B cell (primary cell): ENCODE results near the gene RNF212B. TPM values are rescaled to one million over a fixed set of nuclear protein-coding genes. Genes with fewer than 3 reads are reported as not detected.

Source experiments
- ATAC-seq: fragments of 200-7000 bp; cut with Tn5 transposase; one replicate; pipeline ENCODE4 v1.10.0; 2021; ENCODE audit warnings: low read depth, mild to moderate bottlenecking, moderate number of reproducible peaks, moderate library complexity
- CTCF ChIA-PET: fragments of 350-600 bp; sonication (Branson Sonifier 250); formaldehyde crosslinking; loops from one replicate; lab custom pipeline; 2021; ENCODE audit warnings: antibody characterized with exemption, inconsistent platforms; lab: Charles Lee
- POLR2A ChIA-PET: fragments of 350-600 bp; sonication (Branson Sonifier 250); formaldehyde crosslinking; loops from one replicate; lab custom pipeline; 2021; ENCODE audit warnings: antibody characterized with exemption; lab: Charles Lee
- DNase-seq: peaks from one replicate; pipeline ENCODE4 v3.0.0; 2013
- H2AFZ ChIP-seq: 2 replicates; pipeline ENCODE4 v1.6.1; 2012; ENCODE audit warnings: mild to moderate bottlenecking, low read depth, low read length; ENCODE audit not compliant: insufficient read depth, poor library complexity, severe bottlenecking
- H3K27ac ChIP-seq, 2 donors: 1 replicate in 1 of 2; 2 replicates in 1 of 2; pipeline ENCODE4 v1.5.1; 2012 to 2013; ENCODE audit warnings: low read length in 2 of 2, mild to moderate bottlenecking in 2 of 2, moderate library complexity in 1 of 2
- H3K27me3 ChIP-seq, 4 experiments: fragments of 200-600 bp in 1 of 4; sonication (generic) in 1 of 4; replicated peaks in 1 of 4; 1 replicate in 2 of 4; 2 replicates in 2 of 4; pipeline versions ENCODE4 v1.6.1 to v1.7.0; 2013 to 2016; ENCODE audit warnings: low read length in 3 of 4, mild to moderate bottlenecking in 2 of 4, mixed read lengths in 1 of 4, moderate library complexity in 1 of 4; ENCODE audit not compliant: insufficient read depth in 4 of 4, control insufficient read depth in 3 of 4; ENCODE audit errors: control extremely low read depth in 1 of 4
- H3K36me3 ChIP-seq, 2 experiments: replicated peaks in 1 of 2; 1 replicate in 1 of 2; 2 replicates in 1 of 2; pipeline versions ENCODE4 v1.6.1 to v1.7.1; 2013; ENCODE audit warnings: low read length in 1 of 2; ENCODE audit not compliant: insufficient read depth in 2 of 2, control insufficient read depth in 1 of 2; ENCODE audit errors: control extremely low read depth in 1 of 2, extremely low read depth in 1 of 2
- H3K4me1 ChIP-seq, 2 donors: fragments of 200-600 bp in 1 of 2; sonication (generic) in 1 of 2; 1 replicate in 1 of 2; 2 replicates in 1 of 2; pipeline versions ENCODE4 v1.5.1 to v1.6.1; 2013 to 2017; ENCODE audit warnings: low read length in 2 of 2; ENCODE audit not compliant: control insufficient read depth in 2 of 2, insufficient read depth in 2 of 2
- H3K4me2 ChIP-seq: replicated peaks from 2 replicates; pipeline ENCODE3; 2012; ENCODE audit warnings: mild to moderate bottlenecking, low read depth, low read length; ENCODE audit not compliant: poor library complexity, severe bottlenecking
- H3K4me3 ChIP-seq, 5 experiments: fragments of 200-600 bp in 1 of 5; sonication (generic) in 1 of 5; 1 replicate in 3 of 5; 2 replicates in 2 of 5; pipeline versions ENCODE4 v1.5.1 to v1.7.0; 2011 to 2016; ENCODE audit warnings: low read length in 4 of 5, mild to moderate bottlenecking in 4 of 5, low read depth in 2 of 5, control low read depth in 1 of 5, moderate library complexity in 1 of 5; ENCODE audit not compliant: insufficient read depth in 1 of 5; ENCODE audit errors: control extremely low read depth in 1 of 5, extremely low read depth in 1 of 5
- H3K79me2 ChIP-seq: fragments of 200-600 bp; sonication (generic); one replicate; pipeline ENCODE4 v1.6.0; 2016; ENCODE audit warnings: low read length; ENCODE audit not compliant: control insufficient read depth, insufficient read depth
- H3K9ac ChIP-seq: fragments of 200-600 bp; sonication (generic); 2 replicates; pipeline ENCODE4 v1.6.1; 2017; ENCODE audit warnings: mild to moderate bottlenecking, low read length, moderate library complexity
- H3K9me3 ChIP-seq, 3 donors: one replicate each; pipeline versions ENCODE4 v1.6.1 to v1.7.1; 2013; ENCODE audit warnings: low read length in 2 of 3; ENCODE audit not compliant: control insufficient read depth in 2 of 3, insufficient read depth in 1 of 3; ENCODE audit errors: control extremely low read depth in 1 of 3
- H4K20me1 ChIP-seq: 2 replicates; pipeline ENCODE4 v1.6.0; 2012; ENCODE audit warnings: mild to moderate bottlenecking, low read length; ENCODE audit not compliant: insufficient read depth, control insufficient read depth, poor library complexity, severe bottlenecking
- H3K27ac Mint-ChIP-seq: one replicate; pipeline ENCODE4 v1.8.0; 2021; ENCODE audit warnings: mixed read lengths
- H3K27me3 Mint-ChIP-seq: one replicate; pipeline ENCODE4 v1.8.0; 2021; ENCODE audit warnings: mixed read lengths
- H3K4me1 Mint-ChIP-seq: one replicate; pipeline ENCODE4 v1.8.0; 2021; ENCODE audit warnings: mixed read lengths
- H3K4me3 Mint-ChIP-seq: one replicate; pipeline ENCODE4 v1.8.0; 2021; ENCODE audit warnings: mixed read lengths
- H3K9me3 Mint-ChIP-seq: one replicate; pipeline ENCODE4 v1.8.0; 2022; ENCODE audit warnings: mixed read lengths; ENCODE audit not compliant: insufficient read depth
- CTCF ChIP-seq: fragments of 200-600 bp; IDR thresholded peaks from one replicate; pipeline ENCODE4 v1.8.0; 2022; ENCODE audit warnings: antibody characterized with exemption, mild to moderate bottlenecking
- EZH2 ChIP-seq: IDR thresholded peaks from 2 replicates; pipeline ENCODE4 v1.6.1; 2012; ENCODE audit warnings: borderline replicate concordance, low read depth, mild to moderate bottlenecking, moderate library complexity, low read length; ENCODE audit not compliant: insufficient read depth, poor library complexity, severe bottlenecking
- WGBS: methylation state at CpG from one replicate; pipeline ENCODE4 v1.1.5; 2013; ENCODE audit warnings: missing lambda C conversion rate; ENCODE audit not compliant: insufficient coverage; 5-methylcytosine and 5-hydroxymethylcytosine counted together
- intact Hi-C: fragments of 100-400 bp; cut with micrococcal nuclease; formaldehyde crosslinking; loops from one replicate; pipeline ENCODE4 v1.10.0; 2022
- polyA plus RNA-seq: library from polyadenylated mRNA; depleted of rRNA; stranded (reverse); fragments of >200 nt; gene quantifications from 2 replicates; pipeline ENCODE4 v1.2.3, GENCODE V29; 2012
- total RNA-seq, 2 donors: library from RNA; stranded (reverse); fragments of 120-200 nt in 1 of 2; gene quantifications; 1 replicate in 1 of 2; 2 replicates in 1 of 2; pipeline versions ENCODE4 v1.2.3 to v1.2.4, GENCODE V29; 2013 to 2022

The RNF212B gene
- total and polyA plus RNA-seq, 2 donors (not counting 1 experiment from before 2014, with no cell fraction given): not detected

DNA sequence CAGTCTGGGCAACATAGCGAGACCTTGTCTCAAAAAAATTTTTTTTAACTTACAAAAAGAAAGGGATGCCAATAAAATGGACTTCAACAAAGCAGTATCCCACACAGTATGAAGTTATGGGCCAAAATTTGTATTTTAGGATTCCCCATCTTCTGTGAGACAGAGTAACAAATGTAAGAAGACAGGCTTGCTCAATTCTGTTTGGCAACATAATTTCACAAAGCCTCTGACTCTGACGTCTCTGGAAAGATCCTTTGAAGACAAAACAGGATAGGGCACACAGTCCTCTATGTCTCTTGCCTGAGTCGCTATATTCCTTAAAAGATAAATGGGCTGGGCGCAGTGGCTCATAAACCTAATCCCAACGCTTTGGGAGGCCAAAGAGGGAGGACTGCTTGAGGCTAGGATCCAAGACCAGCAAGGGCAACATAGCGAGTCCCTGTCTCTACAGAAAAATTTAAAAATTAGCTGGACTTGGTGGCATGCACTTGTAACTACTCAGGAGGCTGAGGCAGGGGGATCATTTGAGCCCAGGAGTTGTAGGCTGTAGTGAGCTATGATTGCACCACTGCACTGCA is 49.3 kb downstream of the RNF212B start:
- POLR2A ChIA-PET: interaction anchor here (0.9 to 1.7 kb wide), 3 partner anchors 15 to 34 kb away, joined by 3 to 26 read pairs (median 13); partner anchors contain the start of genes PABPN1 and PPP1R3E
- TF ChIP-seq EZH2 (no peak), CTCF (no peak)
- peak overlapping the region; percentile 98 for H3K4me3 Mint-ChIP-seq

More for the DNA sequence above, 49.3 kb downstream of the RNF212B start:
- Histone ChIP-seq H2AFZ (peak overlapping the region; percentile 92), H3K27ac (peak overlapping the region; percentile 49 to 69), H3K36me3 (no peaks in the 10 kb centered on the region), H3K4me1 (peaks cover 13 to 17% of the 10 kb centered on the region in 2 donors), H3K4me2 (peak overlapping the region; percentile 84), H4K20me1 (no peaks in the 10 kb centered on the region), H3K27me3 (no peaks in the 10 kb centered on the region), H3K79me2 (peaks cover 8% of the 10 kb centered on the region), H3K4me3 (peak overlapping the region; percentile 34 to 90 (median 83)), H3K9ac (peak overlapping the region; percentile 83), H3K9me3 (no peaks in the 10 kb centered on the region)
- no peak for ATAC-seq
- CTCF ChIA-PET: interaction anchor here (0.7 to 4.6 kb wide), 6 partner anchors 12 to 167 kb away, joined by 3 to 56 read pairs (median 4); partner anchors contain the start of genes PABPN1 and PPP1R3E
- DNase-seq: no peak
- H3K4me1 Mint-ChIP-seq: peaks cover 23% of the 10 kb centered on the region
- 78% methylated on average over 5 of the region's 6 CpGs for WGBS
- H3K27ac Mint-ChIP-seq: peak overlapping the region; percentile 93
- no peaks in the 10 kb centered on the region for H3K9me3 Mint-ChIP-seq
- no peaks in the 10 kb centered on the region for H3K27me3 Mint-ChIP-seq
- intact Hi-C loops: loop anchor here (1.0 to 10.0 kb wide), 8 partner anchors 8 to 698 kb away; partner anchors contain the start of genes ACIN1, AP1G2, C14orf119 and DAD1
